HepG2 (cell line): ENCODE measurements around the gene BIN1.

Source experiments
- BCL3 ChIP-seq: sonication (generic); formaldehyde crosslinking; IDR thresholded peaks from 2 replicates; pipeline ENCODE4 v1.5.1; 2020; ENCODE audit warnings: mild to moderate bottlenecking, missing genetic modification reagents, moderate library complexity
- CBX5 ChIP-seq: sonication (generic); formaldehyde crosslinking; IDR thresholded peaks from 2 replicates; pipeline ENCODE4 v1.4.0; 2020; ENCODE audit warnings: missing genetic modification reagents, borderline replicate concordance
- CSRNP2 ChIP-seq: sonication (generic); formaldehyde crosslinking; conservative IDR thresholded peaks from 2 replicates; pipeline ENCODE4 v1.8.0; 2022; ENCODE audit warnings: low read depth, missing genetic modification reagents
- CTCF ChIP-seq: sonication (generic); formaldehyde crosslinking; IDR thresholded peaks from 2 replicates; pipeline ENCODE4 v1.5.0; 2020; ENCODE audit warnings: mild to moderate bottlenecking, missing genetic modification reagents, moderate library complexity
- IRF1 ChIP-seq: sonication (generic); formaldehyde crosslinking; IDR thresholded peaks from 2 replicates; pipeline ENCODE4 v1.4.0; 2020; ENCODE audit warnings: low read depth, mild to moderate bottlenecking, missing genetic modification reagents
- MXD1 ChIP-seq: sonication (generic); formaldehyde crosslinking; IDR thresholded peaks from 2 replicates; pipeline ENCODE4 v1.4.0; 2020; ENCODE audit warnings: mild to moderate bottlenecking, missing genetic modification reagents
- POLR2AphosphoS5 ChIP-seq: IDR thresholded peaks from 2 replicates; pipeline ENCODE4 v1.6.1; 2012; ENCODE audit warnings: low read depth, low read length
- SRF ChIP-seq: IDR thresholded peaks from 2 replicates; pipeline ENCODE4 v1.6.1; 2011; ENCODE audit warnings: mild to moderate bottlenecking, low read depth, low read length, moderate library complexity
- SRSF9 ChIP-seq: fragments of 200-400 bp; formaldehyde crosslinking; IDR thresholded peaks from 2 replicates; pipeline ENCODE4 v1.6.1; 2018; ENCODE audit warnings: borderline replicate concordance, mild to moderate bottlenecking, low read depth, low read length; ENCODE audit not compliant: insufficient read depth, poor library complexity, severe bottlenecking
- UBTF ChIP-seq: sonication (generic); formaldehyde crosslinking; IDR thresholded peaks from 2 replicates; pipeline ENCODE4 v1.4.0; 2020; ENCODE audit warnings: mild to moderate bottlenecking, missing genetic modification reagents
- ZBTB20 ChIP-seq: sonication (generic); formaldehyde crosslinking; IDR thresholded peaks from 2 replicates; pipeline ENCODE4 v1.8.1; 2023; ENCODE audit warnings: missing genetic modification reagents, low read depth, mild to moderate bottlenecking, borderline replicate concordance
- ZNF878 ChIP-seq: sonication (generic); formaldehyde crosslinking; IDR thresholded peaks from 2 replicates; pipeline ENCODE4 v1.8.1; 2023; ENCODE audit warnings: mild to moderate bottlenecking, missing genetic modification reagents, moderate library complexity

DNA sequence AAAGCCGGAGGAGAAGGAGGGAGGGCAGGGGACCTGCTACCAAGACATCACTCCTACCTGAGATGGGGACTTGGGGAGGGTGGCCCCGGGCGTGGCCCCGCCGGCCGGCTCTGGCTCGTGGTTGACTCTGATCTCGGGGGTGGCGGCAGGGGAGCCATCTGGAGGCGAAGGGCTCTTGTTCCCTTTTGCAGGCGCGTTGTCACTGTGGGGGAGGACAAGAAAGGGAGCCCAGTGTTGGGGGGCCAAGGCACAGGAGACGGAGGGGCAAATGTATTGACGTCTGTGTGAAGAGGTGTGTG lies 48.1 kb downstream of the BIN1 start:
- no peak for TF ChIP-seq ZBTB20 (CRISPR knock-in tag)
- no peak for TF ChIP-seq BCL3 (CRISPR knock-in tag)
- TF ChIP-seq SRSF9, result no peak
- no peak for TF ChIP-seq CTCF (CRISPR knock-in tag)
- TF ChIP-seq ZNF878, result no peak
- no peak for TF ChIP-seq IRF1
- TF ChIP-seq CSRNP2, result no peak
- no peak for TF ChIP-seq MXD1
- no peak for TF ChIP-seq SRF
- no peak for TF ChIP-seq UBTF
- TF ChIP-seq POLR2AphosphoS5, result no peak
- no peak for TF ChIP-seq CBX5 (CRISPR knock-in tag)
